Stomach (tissue), 4 donors: ENCODE data around the gene GABRD.

Experiments
- CTCF ChIP-seq, 7 experiments: fragments of 450-650 bp in 4 of 7; fragments of 200-600 bp in 3 of 7; sonication (generic) in 3 of 7; IDR thresholded peaks; one replicate each; pipeline ENCODE4 v1.5.1; 2016 to 2019; ENCODE audit warnings: antibody characterized with exemption in 7 of 7, control low read depth in 2 of 7, mild to moderate bottlenecking in 1 of 7
- POLR2A ChIP-seq, 4 donors: fragments of 450-650 bp; IDR thresholded peaks; one replicate each; pipeline ENCODE4 v1.6.1; 2016; ENCODE audit warnings: antibody characterized with exemption in 4 of 4, control low read depth in 2 of 4, mild to moderate bottlenecking in 1 of 4, moderate library complexity in 1 of 4
- POLR2AphosphoS5 ChIP-seq, 3 donors: sonication (generic); formaldehyde crosslinking; IDR thresholded peaks; one replicate each; pipeline ENCODE4 v1.6.1; 2016; ENCODE audit warnings: antibody characterized with exemption in 3 of 3

- TF ChIP-seq POLR2A (IDR thresholded peaks at IDR 0.05) (no peak), CTCF (IDR thresholded peaks at IDR 0.05) (no peak), POLR2AphosphoS5 (IDR thresholded peaks at IDR 0.05) (no peak)
These were observed 56.0 kb downstream of the GABRD start for GRCh38 chr1:2074944-2075740.
